HCT116 (cell line): ENCODE data around the gene OR13H1. TPM values are rescaled to one million over a fixed set of nuclear protein-coding genes. Genes with fewer than 3 reads are reported as not detected.
A peak's percentile ranks its signal among the peaks of the same experiment; 100 is the strongest.
"Not testable (repeated sequence)": the region's sequence is repeated elsewhere in the genome, so short reads cannot be mapped to it uniquely, and the experiment has no call there.

ENCODE experiments used
- ATAC-seq: fragments of 200-7000 bp; cut with Tn5 transposase; 2 replicates; pipeline ENCODE4 v1.9.1; 2020; ENCODE audit warnings: mild to moderate bottlenecking, moderate library complexity
- BruUV-seq: library from RNA; stranded (reverse); fragments of 400-500 nt; replicated peaks from 2 replicates; lab custom pipeline; 2021; lab: Mats Ljungman, UMichigan
- CTCF ChIA-PET: fragments of 300-600 bp; sonication (Branson Sonifier 250); formaldehyde crosslinking; loops from one replicate; lab custom pipeline; 2021; ENCODE audit warnings: antibody characterized with exemption; lab: Charles Lee
- POLR2A ChIA-PET: fragments of 300-600, 350-600 bp; sonication (Branson Sonifier 250); formaldehyde crosslinking; loops from one replicate; lab custom pipeline; 2021; ENCODE audit warnings: antibody characterized with exemption; lab: Charles Lee
- RAD21 ChIA-PET, 2 experiments: fragments of 300-600 bp; sonication (Branson Sonifier 250); formaldehyde crosslinking; loops; one replicate each; lab custom pipeline; 2023; ENCODE audit warnings: low total read pairs in 2 of 2; ENCODE audit not compliant: uncharacterized antibody in 2 of 2, unreplicated experiment in 2 of 2, low non-redundant PET in 1 of 2; lab: Charles Lee
- DNase-seq: peaks from one replicate; pipeline ENCODE4 v3.0.0-alpha.2; 2010; ENCODE audit warnings: low read depth, low spot score
- H2AFZ ChIP-seq: fragments of 200-600 bp; shearing (Covaris generic), sonication (generic); 2 replicates; pipeline ENCODE4 v1.6.1; 2017; ENCODE audit warnings: low read depth, mixed run types, mixed read lengths, antibody characterized with exemption, low read length; ENCODE audit not compliant: poor library complexity, severe bottlenecking
- H3K27ac ChIP-seq: 2 replicates; pipeline ENCODE4 v1.5.1; 2012; ENCODE audit warnings: low read depth, low read length
- H3K27me3 ChIP-seq: fragments of 200-600 bp; sonication (generic); 2 replicates; pipeline ENCODE4 v1.6.1; 2016; ENCODE audit warnings: mixed run types, low read length, mixed read lengths; ENCODE audit not compliant: insufficient read depth
- H3K36me3 ChIP-seq, 2 experiments: fragments of 200-500 bp in 1 of 2; fragments of 200-600 bp in 1 of 2; sonication (Bioruptor generic) in 1 of 2; sonication (generic) in 1 of 2; 2 replicates each; pipeline versions ENCODE4 v1.5.1 to v1.6.1; 2014 to 2016; ENCODE audit warnings: low read length in 2 of 2, inconsistent platforms in 1 of 2, mixed read lengths in 1 of 2, mixed run types in 1 of 2; ENCODE audit not compliant: insufficient read depth in 2 of 2, control insufficient read depth in 1 of 2
- H3K4me1 ChIP-seq, 2 experiments: fragments of 200-600 bp in 1 of 2; sonication (generic) in 1 of 2; 2 replicates each; pipeline versions ENCODE4 v1.5.1 to v1.6.1; 2012 to 2017; ENCODE audit warnings: low read length in 2 of 2, inconsistent platforms in 1 of 2, mild to moderate bottlenecking in 1 of 2, mixed read lengths in 1 of 2, mixed run types in 1 of 2, moderate library complexity in 1 of 2; ENCODE audit not compliant: insufficient read depth in 2 of 2, control insufficient read depth in 1 of 2
- H3K4me2 ChIP-seq: fragments of 200-600 bp; sonication (generic); 2 replicates; pipeline ENCODE4 v1.6.1; 2017; ENCODE audit warnings: mixed run types, low read length, mixed read lengths
- H3K4me3 ChIP-seq, 2 experiments: fragments of 200-600 bp in 1 of 2; sonication (generic) in 1 of 2; replicated peaks in 1 of 2; 2 replicates each; pipeline ENCODE4 v1.5.1; 2011 to 2016; ENCODE audit warnings: low read length in 2 of 2, control low read depth in 1 of 2, low read depth in 1 of 2, mild to moderate bottlenecking in 1 of 2, mixed read lengths in 1 of 2, mixed run types in 1 of 2
- H3K79me2 ChIP-seq: fragments of 200-600 bp; sonication (generic); 2 replicates; pipeline ENCODE4 v1.6.1; 2017; ENCODE audit warnings: mild to moderate bottlenecking, mixed run types, low read length, moderate library complexity, mixed read lengths; ENCODE audit not compliant: insufficient read depth
- H3K9ac ChIP-seq: fragments of 200-600 bp; sonication (generic); 2 replicates; pipeline ENCODE4 v1.6.1; 2016; ENCODE audit warnings: low read length, mixed read lengths
- H3K9me2 ChIP-seq: fragments of 200-600 bp; sonication (generic), shearing (Covaris generic); 2 replicates; pipeline ENCODE4 v1.6.1; 2017; ENCODE audit warnings: mixed run types, mild to moderate bottlenecking, moderate library complexity; ENCODE audit not compliant: insufficient read depth
- H3K9me3 ChIP-seq, 2 experiments: fragments of 200-500 bp in 1 of 2; fragments of 200-600 bp in 1 of 2; sonication (Bioruptor generic) in 1 of 2; sonication (generic) in 1 of 2; 2 replicates each; pipeline ENCODE4 v1.6.1; 2014 to 2017; ENCODE audit warnings: low read length in 2 of 2, mixed read lengths in 2 of 2, inconsistent platforms in 1 of 2, low read depth in 1 of 2, mild to moderate bottlenecking in 1 of 2, mixed run types in 1 of 2, moderate library complexity in 1 of 2; ENCODE audit not compliant: control insufficient read depth in 1 of 2, insufficient read depth in 1 of 2
- H4K20me1 ChIP-seq: fragments of 200-600 bp; sonication (generic), shearing (Covaris generic); 2 replicates; pipeline ENCODE4 v1.6.1; 2017; ENCODE audit warnings: mixed run types, mild to moderate bottlenecking, moderate library complexity; ENCODE audit not compliant: insufficient read depth
- ELF1 ChIP-seq: IDR thresholded peaks from 2 replicates; pipeline ENCODE4 v1.6.1; 2012; ENCODE audit warnings: low read depth, borderline replicate concordance
- EZH2 ChIP-seq: fragments of 200-600 bp; sonication (generic); IDR thresholded peaks from 2 replicates; pipeline ENCODE4 v1.6.1; 2017; ENCODE audit warnings: antibody characterized with exemption, mixed run types
- RAD21 ChIP-seq: IDR thresholded peaks from 2 replicates; pipeline ENCODE4 v1.6.1; 2012; ENCODE audit warnings: low read depth, mild to moderate bottlenecking
- SIN3A ChIP-seq: IDR thresholded peaks from 2 replicates; pipeline ENCODE4 v1.6.1; 2012; ENCODE audit warnings: low read depth
- SRF ChIP-seq: IDR thresholded peaks from 2 replicates; pipeline ENCODE4 v1.6.1; 2012; ENCODE audit warnings: low read depth
- YY1 ChIP-seq: IDR thresholded peaks from 2 replicates; pipeline ENCODE4 v1.6.1; 2011; ENCODE audit warnings: low read length, low read depth, moderate library complexity, mild to moderate bottlenecking; ENCODE audit not compliant: insufficient replicate concordance; ENCODE audit errors: extremely low read depth
- intact Hi-C: fragments of 100-400 bp; cut with micrococcal nuclease; formaldehyde crosslinking; loops from 2 replicates; pipeline ENCODE4 v1.10.0; 2022
- total RNA-seq: library from RNA; stranded (reverse); gene quantifications from one replicate; pipeline ENCODE4 v1.2.1, GENCODE V29; 2021; ENCODE audit not compliant: unreplicated experiment
- TF ChIP-seq, protein P1 (sequence below): IDR thresholded peaks from 2 replicates; pipeline ENCODE4 v1.6.1; 2012
- TF ChIP-seq, protein P2 (sequence below): IDR thresholded peaks from 2 replicates; pipeline ENCODE4 v1.6.1; 2012; ENCODE audit warnings: low read depth

Gene OR13H1
- total RNA-seq, 1 experiment from 2014 or later: not detected

DNA sequence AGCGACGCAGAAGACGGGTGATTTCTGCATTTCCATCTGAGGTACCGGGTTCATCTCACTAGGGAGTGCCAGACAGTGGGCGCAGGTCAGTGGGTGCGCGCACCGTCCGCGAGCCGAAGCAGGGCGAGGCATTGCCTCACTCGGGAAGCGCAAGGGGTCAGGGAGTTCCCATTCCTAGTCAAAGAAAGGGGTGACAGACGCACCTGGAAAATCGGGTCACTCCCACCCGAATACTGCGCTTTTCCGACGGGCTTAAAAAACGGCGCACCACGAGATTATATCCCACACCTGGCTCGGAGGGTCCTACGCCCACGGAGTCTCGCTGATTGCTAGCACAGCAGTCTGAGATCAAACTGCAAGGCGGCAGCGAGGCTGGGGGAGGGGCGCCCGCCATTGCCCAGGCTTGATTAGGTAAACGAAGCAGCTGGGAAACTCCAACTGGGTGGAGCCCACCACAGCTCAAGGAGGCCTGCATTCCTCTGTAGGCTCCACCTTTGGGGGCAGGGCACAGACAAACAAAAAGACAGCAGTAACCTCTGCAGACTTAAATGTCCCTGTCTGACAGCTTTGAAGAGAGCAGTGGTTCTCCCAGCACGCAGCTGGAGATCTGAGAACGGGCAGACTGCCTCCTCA is 35.0 kb downstream of the OR13H1 start:
- DNase-seq, H2AFZ ChIP-seq, RAD21 ChIA-PET, H3K4me1 ChIP-seq, CTCF ChIA-PET, H3K27me3 ChIP-seq, H3K9me2 ChIP-seq: not testable (repeated sequence)
- TF ChIP-seq YY1: peak; percentile 43
- TF ChIP-seq, all 23 proteins: peak for 1; not testable (repeated sequence) for 22
- Histone ChIP-seq H3K4me2 (peak overlapping the region; percentile 81), H3K9ac (peak overlapping the region; percentile 63), H3K79me2 (peaks cover 28% of the 10 kb centered on the region; the same call in 1 of the 2 replicates), H3K27ac (peak overlapping the region; percentile 67), H3K4me3 (peak overlapping the region; percentile 41 to 69)
- ATAC-seq, POLR2A ChIA-PET, H3K9me3 ChIP-seq, intact Hi-C loops, H4K20me1 ChIP-seq, H3K36me3 ChIP-seq: not testable (repeated sequence)
- TSS peak; percentile 64 for BruUV-seq

DNA sequence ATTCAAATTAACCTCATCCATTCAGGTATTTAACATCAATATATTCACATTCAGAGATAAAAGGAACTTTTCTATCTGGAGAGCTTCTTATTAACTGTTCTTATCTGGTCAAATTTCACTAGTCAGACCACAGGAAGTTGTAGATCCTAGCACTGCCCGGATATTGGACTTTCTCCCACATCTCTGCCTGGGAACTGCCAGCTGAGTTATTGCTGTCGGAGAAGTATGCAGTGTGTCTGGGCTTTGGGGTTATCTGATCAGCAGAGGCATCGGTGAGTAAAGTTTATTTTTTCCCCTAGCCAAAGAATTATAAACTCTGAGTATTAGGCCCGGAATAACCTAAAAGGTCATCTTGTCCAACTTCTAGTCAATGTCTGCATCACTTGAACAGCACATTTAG is 45.1 kb downstream of the OR13H1 start:
- no peaks in the 10 kb centered on the region for H3K36me3 ChIP-seq
- ATAC-seq (no peak), DNase-seq (no peak)
- H3K27me3 ChIP-seq: no peaks in the 10 kb centered on the region
- no peaks in the 10 kb centered on the region for H3K9me3 ChIP-seq
- no peak overlapping the region for H3K27ac ChIP-seq
- no peak overlapping the region for H3K4me3 ChIP-seq
- no peak for TF ChIP-seq RAD21
- no peak for TF ChIP-seq SRF
- TF ChIP-seq SIN3A: no peak
- TF ChIP-seq EZH2: no peak
- TF ChIP-seq, protein P1, sequence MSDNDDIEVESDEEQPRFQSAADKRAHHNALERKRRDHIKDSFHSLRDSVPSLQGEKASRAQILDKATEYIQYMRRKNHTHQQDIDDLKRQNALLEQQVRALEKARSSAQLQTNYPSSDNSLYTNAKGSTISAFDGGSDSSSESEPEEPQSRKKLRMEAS: no peak
- no peak for TF ChIP-seq ELF1
- TF ChIP-seq, protein P2, sequence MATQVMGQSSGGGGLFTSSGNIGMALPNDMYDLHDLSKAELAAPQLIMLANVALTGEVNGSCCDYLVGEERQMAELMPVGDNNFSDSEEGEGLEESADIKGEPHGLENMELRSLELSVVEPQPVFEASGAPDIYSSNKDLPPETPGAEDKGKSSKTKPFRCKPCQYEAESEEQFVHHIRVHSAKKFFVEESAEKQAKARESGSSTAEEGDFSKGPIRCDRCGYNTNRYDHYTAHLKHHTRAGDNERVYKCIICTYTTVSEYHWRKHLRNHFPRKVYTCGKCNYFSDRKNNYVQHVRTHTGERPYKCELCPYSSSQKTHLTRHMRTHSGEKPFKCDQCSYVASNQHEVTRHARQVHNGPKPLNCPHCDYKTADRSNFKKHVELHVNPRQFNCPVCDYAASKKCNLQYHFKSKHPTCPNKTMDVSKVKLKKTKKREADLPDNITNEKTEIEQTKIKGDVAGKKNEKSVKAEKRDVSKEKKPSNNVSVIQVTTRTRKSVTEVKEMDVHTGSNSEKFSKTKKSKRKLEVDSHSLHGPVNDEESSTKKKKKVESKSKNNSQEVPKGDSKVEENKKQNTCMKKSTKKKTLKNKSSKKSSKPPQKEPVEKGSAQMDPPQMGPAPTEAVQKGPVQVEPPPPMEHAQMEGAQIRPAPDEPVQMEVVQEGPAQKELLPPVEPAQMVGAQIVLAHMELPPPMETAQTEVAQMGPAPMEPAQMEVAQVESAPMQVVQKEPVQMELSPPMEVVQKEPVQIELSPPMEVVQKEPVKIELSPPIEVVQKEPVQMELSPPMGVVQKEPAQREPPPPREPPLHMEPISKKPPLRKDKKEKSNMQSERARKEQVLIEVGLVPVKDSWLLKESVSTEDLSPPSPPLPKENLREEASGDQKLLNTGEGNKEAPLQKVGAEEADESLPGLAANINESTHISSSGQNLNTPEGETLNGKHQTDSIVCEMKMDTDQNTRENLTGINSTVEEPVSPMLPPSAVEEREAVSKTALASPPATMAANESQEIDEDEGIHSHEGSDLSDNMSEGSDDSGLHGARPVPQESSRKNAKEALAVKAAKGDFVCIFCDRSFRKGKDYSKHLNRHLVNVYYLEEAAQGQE: no peak
- TF ChIP-seq, all 23 proteins: peak for 0
- ChIA-PET CTCF (no interaction called here), RAD21 (no interaction called here), POLR2A (no interaction called here)
- intact Hi-C loops: no loop called here
- H3K9ac ChIP-seq: no peak overlapping the region
- no TSS peak for BruUV-seq
- no peaks in the 10 kb centered on the region for H3K9me2 ChIP-seq
- no peaks in the 10 kb centered on the region for H3K4me1 ChIP-seq
- H3K79me2 ChIP-seq: no peaks in the 10 kb centered on the region
- H2AFZ ChIP-seq: no peak overlapping the region
- no peak overlapping the region for H3K4me2 ChIP-seq
- no peaks in the 10 kb centered on the region for H4K20me1 ChIP-seq
